Measurements from ENCODE around the gene CCDC154.
"Not testable (repeated sequence)": the region's sequence is repeated elsewhere in the genome, so short reads cannot be mapped to it uniquely, and the experiment has no call there.

The CCDC154 gene

GRCh38 chr16:1472974-1473373 lies 28.6 kb upstream of the CCDC154 start:
- no peak for DNase-seq

DNA sequence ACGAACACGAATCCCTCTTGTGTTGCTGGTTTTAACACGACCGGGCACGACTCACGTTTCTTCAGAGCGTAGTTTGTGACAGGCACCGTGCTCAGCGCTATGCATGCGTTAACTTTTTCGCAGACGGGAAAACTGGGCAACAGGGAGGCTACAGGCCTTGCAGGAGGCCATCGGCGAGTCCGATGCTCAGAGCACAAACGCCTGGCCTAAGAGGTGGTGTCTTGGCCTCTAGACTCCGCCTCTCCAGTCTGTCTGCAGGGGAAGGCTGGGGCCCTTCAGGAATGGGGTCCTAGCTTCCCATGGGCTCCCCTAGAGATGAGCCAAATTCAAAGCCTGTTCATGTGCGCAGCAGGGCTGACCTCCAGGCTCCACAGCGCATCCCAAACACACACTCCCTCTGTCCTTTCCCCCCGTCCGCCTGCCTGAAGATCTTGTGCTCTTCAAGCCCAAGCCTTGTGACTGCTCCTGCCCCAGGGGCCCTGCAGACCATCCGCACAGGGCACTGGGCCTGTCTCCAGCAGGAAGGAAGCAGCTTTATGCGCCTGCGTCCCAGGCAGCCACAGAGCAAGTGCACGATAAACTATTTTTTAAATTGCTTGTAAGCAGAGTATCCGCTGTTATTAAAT lies 27.3 kb upstream of the CCDC154 start:
- DNase-seq: no peak

GRCh38 chr16:1470481-1471251 lies 26.3 kb upstream of the CCDC154 start:
- DNase-seq: no peak

DNA sequence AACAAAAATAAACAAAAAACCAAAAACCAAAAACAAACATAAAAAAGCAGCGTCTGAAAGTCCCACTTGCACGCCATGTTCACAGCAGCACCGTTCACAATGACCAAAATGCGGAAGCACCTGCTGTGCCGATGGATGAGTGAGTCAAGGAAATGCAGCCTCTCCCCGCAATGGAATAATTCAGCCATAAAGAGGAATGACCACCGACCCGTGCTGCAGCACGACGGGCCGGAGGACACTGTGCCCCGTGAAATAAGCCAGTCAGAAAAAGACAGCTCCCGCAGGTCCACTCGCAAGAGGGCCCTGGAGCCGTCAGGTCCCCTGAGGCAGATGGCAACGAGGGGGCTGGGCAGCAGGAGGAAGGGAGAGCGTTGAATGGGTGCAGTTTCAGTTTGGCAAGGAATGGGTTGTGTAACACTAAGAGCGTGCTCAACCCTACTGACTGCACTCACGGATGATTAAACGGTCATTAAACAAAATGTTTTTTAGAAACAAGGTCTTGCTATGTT lies 25.4 kb upstream of the CCDC154 start:
- no peak for DNase-seq

GRCh38 chr16:1469141-1469540 lies 24.8 kb upstream of the CCDC154 start:
- not testable (repeated sequence) for DNase-seq

GRCh38 chr16:1468426-1468810 lies 24.1 kb upstream of the CCDC154 start:
- DNase-seq: no peak

DNA sequence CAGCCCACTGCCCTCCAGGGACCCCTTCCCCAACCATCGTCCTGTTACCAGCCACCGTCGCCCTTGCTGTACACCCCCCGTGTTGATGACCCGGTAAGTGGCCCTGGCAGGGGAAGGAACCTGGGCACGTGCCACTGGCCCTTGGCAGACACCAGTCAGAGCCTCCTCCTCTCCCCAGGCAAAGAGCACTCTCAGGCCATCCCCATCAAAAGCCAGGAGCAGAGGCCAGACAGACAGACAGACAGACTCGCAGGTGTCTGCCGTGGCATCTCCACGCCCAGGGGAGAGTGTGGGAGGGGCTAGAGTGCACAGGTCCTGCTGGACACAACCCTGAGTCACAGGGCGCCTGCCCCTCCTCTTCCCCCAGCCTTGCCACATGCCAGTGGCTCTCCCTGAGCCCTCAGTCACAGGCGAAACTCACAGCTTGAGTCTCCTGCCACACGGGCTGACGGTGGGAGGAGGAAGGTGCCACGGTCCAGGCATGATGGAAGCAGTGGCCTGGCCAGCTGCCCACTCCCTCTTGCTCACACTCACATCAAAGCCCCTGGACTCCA lies 22.7 kb upstream of the CCDC154 start:
- no peak for DNase-seq

DNA sequence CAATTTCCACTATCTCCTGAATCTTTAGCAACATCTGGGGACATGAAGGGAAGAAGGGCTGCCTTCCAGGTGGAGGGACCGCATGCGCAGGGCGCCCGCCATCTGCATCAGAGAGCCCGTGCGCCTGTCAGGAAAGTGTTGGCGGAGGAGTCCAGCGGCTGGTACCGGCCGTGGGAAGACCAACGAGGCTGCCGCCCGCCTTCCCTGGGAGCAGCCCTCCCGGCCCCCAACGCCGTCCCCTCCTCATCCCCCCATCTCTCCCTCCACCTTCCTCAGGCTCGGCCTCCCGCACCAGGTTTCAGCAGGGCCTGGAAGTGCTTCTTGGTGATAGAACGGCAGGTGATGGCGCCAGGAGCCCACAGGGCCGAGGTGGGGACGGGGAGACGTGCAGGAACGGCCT lies 21.7 kb upstream of the CCDC154 start:
- no peak for DNase-seq

DNA sequence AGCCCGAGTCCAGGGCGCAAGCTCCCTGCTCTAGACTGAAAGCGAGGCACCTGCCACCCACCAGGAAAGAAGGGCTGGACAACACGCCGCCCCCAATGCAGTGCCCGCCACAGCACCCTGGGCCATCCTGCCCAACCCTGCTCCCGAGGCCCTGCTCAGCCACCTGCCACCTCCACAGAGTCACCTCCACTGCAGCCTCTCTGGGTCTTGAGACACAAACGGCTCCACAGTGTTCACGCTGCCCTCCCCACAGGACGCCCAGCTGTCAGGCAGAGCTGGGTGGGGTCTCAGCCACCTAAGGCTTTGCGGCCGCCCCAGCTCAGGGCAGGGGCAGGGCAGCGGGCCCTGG lies 21.2 kb upstream of the CCDC154 start:
- no peak for DNase-seq

DNA sequence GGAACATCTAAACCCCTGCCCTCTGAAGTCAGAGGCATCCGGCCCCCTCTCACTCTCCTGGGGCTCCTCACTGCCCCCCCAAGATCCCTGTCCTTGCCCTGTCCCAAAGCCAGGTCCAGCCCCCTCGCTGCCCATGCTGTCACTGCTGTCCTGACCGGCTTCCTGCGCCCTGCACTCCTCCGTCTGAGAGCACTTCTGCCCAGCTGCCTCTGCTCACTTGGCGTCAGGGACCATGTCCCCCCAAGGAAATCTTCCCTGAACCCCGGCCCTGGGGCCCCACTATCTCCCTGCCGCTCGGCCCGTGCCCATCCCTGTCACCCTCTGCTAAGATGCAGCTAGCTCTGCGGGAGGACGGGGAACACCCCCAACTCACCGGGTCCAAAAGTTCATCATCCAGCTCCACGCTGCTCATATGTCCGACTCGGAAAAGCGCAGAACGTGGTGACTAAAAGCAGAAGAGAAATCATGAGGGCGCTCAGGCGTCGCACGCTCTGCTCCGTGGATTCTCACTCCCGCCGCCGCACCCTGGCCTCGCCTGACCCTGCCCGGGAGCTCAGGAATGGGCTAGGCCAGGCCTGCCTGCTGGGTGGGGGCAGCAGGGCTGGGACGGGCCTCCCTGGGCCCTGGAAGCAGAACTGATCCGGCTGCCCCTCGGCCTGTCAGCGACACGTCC lies 20.7 kb upstream of the CCDC154 start:
- DNase-seq: no peak

DNA sequence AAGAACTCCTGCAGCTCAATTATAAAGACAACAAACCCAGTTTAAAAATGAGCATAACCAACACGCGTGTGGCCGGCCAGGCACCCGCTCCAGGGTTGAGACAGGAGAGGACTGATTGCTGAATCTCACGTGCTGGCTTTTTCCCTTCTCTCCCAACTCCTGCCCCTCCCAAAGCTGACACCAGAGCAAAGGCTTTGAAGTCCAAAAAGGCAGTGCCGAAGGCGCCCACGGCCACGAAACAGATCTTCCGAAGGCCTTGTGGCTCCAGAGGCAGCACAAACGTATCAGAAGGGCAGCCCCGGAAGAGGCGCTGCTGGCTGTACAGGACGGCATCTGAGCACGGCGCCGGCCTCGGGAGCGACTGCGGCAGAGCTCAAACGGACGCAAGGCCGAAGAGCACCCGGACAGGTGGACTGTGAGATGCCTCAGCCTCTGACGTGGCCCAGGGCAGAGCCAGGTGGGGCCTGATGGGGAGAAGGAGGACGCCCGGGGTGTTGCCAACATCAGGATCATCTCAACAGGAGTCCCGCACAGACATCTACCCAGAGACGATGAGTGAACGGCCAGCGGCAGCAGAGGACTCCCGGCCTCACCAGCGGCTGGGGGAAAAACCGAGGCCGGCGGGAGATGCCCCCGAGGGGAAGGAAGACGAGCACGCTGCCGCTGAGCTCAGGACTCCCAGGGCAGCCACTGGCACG lies 20.0 kb upstream of the CCDC154 start:
- no peak for DNase-seq

DNA sequence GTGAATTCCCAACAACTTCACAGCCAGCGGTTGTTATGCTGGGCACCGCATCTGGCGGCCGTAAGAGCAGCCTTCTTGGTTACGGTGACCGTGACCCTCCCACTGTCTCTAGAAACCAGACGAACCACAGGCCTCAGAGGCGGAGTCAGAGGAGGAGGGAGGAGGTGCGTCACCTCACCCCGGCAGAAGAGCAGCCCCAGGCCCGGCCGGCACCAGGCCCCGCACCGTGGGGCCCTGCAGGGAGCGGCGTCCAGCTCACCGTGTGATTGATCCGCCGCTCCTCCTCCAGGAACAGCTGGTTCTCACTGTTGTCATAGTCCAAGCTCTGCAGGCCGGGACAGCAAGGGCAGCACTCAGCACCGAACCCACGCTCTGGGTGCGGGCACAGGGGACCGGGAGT lies 16.8 kb upstream of the CCDC154 start:
- DNase-seq: no peak

GRCh38 chr16:1460602-1461138 lies 16.3 kb upstream of the CCDC154 start:
- no peak for DNase-seq

DNA sequence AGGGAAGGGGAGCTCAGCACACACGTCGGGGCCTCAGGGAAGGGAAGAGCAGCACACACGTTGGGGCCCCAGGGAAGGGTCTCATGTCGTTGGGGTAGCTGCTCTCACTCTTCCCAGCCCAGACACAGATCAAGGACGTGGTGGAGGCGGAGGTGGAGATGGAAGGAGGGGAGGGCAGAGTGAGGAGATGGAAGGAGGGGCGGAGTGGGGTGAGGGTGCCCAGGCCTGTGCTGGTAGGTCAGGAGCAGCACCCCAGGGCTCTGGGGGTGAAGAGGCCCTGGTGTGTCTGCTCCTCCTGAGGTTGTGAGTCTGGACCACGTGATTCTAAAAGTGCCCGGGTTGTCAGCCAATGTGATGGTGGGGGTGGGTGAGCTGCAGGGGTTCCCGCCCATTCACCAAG lies 15.6 kb upstream of the CCDC154 start:
- DNase-seq: no peak

DNA sequence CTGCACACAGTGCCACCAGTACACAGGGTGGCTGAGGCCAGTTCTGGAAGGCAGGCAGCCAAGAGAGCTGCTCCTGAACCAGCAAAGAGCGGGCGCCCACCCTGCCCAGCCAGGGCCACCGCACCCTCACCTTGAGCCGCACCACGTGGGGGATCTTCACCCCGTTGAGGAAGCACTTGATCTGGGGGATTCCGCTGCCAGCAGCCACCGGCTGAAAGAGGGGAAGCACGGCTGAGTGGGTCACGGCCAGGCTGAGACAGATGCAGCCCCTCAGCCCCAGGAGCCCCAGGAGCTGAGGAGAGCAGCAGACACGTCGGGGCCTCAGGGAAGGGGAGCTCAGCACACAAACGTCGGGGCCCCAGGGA lies 14.6 kb upstream of the CCDC154 start:
- no peak for DNase-seq

- DNase-seq: no peak
Measured at GRCh38 chr16:1458336-1458976, 14.1 kb upstream of the CCDC154 start.

DNA sequence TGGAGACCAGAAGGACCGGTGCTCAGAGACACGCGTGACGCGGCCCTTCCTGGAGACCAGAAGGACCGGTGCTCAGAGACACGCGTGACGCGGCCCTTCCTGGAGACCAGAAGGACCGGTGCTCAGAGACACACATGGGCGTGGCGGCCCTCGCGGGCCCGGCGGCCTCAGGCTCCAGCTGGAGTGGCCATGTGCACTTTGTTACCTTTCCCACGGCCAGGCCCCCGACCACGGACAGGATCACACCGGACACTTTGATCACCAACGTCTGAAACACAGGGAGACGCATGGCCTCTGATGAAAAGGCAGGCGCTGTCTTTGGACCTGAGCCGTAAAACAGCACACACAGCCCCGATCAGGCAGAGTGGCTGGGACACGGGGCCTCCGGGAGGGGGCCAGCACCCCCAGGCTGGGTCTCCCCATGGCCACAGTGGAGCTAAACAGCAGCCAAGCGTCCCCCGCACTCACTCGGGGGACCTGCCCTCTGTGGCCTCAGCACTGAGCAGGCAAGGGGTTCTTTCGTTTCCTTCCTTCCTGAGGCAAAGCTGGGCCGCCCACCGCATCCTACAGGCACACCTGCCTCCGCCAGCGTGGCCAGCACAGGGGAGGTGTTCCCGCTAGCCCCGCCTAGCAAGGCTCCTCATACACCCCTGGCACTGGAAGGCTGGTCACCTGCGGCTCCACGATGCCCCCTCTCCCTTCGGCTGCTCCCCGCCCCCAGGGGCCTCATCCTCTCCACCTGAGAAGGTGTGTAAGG lies 13.3 kb upstream of the CCDC154 start:
- DNase-seq: no peak

GRCh38 chr16:1456951-1457350 lies 12.6 kb upstream of the CCDC154 start:
- no peak for DNase-seq

DNA sequence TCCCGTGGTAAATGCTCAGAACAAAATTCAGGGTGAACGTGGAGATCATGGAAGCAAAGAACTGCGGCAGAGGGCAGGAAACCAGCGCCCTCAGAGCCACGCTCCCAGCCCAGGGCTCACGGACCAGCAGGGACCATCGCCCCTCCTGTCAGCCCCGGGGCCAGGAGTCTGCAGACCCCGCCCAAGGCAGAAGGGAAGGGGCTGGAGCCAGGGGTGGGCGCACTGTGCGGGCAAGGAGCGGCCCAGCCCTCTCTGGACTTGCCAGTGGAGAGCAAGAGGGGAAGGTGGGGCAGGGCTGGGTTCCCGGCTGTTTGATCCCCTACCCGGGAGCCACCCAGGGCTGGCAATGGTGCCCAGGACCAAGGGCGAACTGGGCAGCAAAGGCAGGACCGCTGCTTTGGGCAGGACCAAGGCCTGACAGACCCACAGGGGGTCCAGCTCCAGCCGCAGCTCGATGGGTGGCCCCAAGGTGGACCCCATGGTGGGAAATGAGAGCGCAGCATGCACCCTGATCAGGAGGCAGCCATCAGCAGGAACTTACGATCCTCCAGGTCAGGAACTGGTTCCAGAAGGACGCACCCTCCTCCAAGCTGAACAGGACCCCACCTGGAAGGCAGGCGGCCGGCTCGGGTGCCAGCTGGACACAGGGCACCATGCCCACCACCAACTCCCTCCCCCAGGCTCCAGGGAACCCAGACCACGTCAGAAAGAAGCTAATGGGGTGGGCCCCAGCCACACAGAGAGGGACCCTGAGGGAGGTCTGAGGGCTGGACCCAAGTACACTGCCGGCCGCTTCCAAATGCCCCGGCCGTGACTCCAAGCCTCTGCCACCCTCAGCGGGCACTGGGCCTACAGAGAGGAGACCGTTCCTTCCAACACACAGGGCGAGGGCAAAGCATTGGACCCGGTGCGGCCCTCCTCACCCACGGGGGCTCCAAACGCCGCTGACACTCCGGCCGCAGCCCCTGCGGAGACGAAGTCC lies 11.1 kb upstream of the CCDC154 start:
- DNase-seq: no peak

DNA sequence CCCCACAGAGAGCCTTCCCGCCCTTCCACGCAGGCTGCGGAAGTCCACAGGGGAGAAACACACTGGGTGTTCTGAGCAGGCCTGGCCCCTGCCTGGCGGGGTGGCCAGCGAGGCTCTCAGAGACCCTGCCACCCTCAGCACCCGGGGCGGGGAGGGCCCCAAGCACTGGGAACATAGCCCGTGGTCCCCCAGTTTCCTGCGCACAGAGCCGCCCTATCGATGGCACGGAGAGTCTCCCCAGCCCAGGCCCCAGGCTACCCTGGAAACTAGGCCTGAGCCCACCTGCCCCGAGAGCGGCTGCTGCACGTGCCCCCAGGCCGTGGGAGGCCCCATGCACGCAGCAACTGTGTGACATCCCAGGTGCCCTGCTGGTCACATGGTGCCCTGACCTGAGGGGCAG lies 10.2 kb upstream of the CCDC154 start:
- no peak for DNase-seq

Measured in left hindlimb (tissue), 1 donor.